GM21515 (cell line): ENCODE results near the gene IGHMBP2.
"Not testable (repeated sequence)": the region's sequence is repeated elsewhere in the genome, so short reads cannot be mapped to it uniquely, and the experiment has no call there.

Source experiments
- ATAC-seq: cut with Tn5 transposase; IDR thresholded peaks from one replicate; pipeline ENCODE4 v1.9.1; 2021; ENCODE audit not compliant: unreplicated experiment

IGHMBP2 gene

GRCh38 chr11:68903288-68904247, at the start of gene IGHMBP2, which contains the start of gene MRPL21:
IGHMBP2 (plus strand) TSS chr11:68903891; CDS start chr11:68903953, 62 bp downstream.
MRPL21 (minus strand) TSS chr11:68903832; CDS start chr11:68903810, 22 bp downstream.
- peak; percentile 91 for ATAC-seq

- ATAC-seq: no peak
Measured at GRCh38 chr11:68854273-68854958, 49.3 kb upstream of the IGHMBP2 start.

GRCh38 chr11:68855205-68855981, 48.3 kb upstream of the IGHMBP2 start:
- no peak for ATAC-seq

- ATAC-seq: not testable (repeated sequence)
Measured at GRCh38 chr11:68856425-68857030, 47.2 kb upstream of the IGHMBP2 start.

GRCh38 chr11:68857037-68857586, 46.6 kb upstream of the IGHMBP2 start:
- ATAC-seq: no peak

GRCh38 chr11:68859123-68859522, 44.6 kb upstream of the IGHMBP2 start:
- ATAC-seq: no peak

- ATAC-seq: no peak
Measured at GRCh38 chr11:68862421-68862820, 41.3 kb upstream of the IGHMBP2 start.

- ATAC-seq: no peak
Measured at GRCh38 chr11:68863553-68864265, 40.0 kb upstream of the IGHMBP2 start.

GRCh38 chr11:68865241-68865640, 38.5 kb upstream of the IGHMBP2 start:
- ATAC-seq: no peak

- no peak for ATAC-seq
Measured at GRCh38 chr11:68867066-68867465, 36.6 kb upstream of the IGHMBP2 start.

- no peak for ATAC-seq
Measured at GRCh38 chr11:68868221-68868835, 35.4 kb upstream of the IGHMBP2 start.

- ATAC-seq: no peak
Measured at GRCh38 chr11:68870470-68870869, 33.2 kb upstream of the IGHMBP2 start.

- ATAC-seq: no peak
Measured at GRCh38 chr11:68872216-68873003, 31.3 kb upstream of the IGHMBP2 start.

GRCh38 chr11:68878022-68878421, 25.7 kb upstream of the IGHMBP2 start:
- no peak for ATAC-seq

- no peak for ATAC-seq
Measured at GRCh38 chr11:68880851-68881250, 22.8 kb upstream of the IGHMBP2 start.

- ATAC-seq: no peak
Measured at GRCh38 chr11:68881320-68881719, 22.4 kb upstream of the IGHMBP2 start.

- ATAC-seq: no peak
Measured at GRCh38 chr11:68882391-68882790, 21.3 kb upstream of the IGHMBP2 start.

GRCh38 chr11:68884827-68885226, 18.9 kb upstream of the IGHMBP2 start:
- not testable (repeated sequence) for ATAC-seq
